ENCODE measurements around the gene DISP2. TPM values are rescaled to one million over a fixed set of nuclear protein-coding genes. Genes with fewer than 3 reads are reported as not detected.

DISP2 gene
- total RNA-seq, 1 experiment from 2014 or later, result 1.3 TPM

- Histone ChIP-seq H3K27ac (ENCODE audit: insufficient read length, low read depth, low read length) (no peak overlapping the region), H3K56ac (ENCODE audit: insufficient read length, low read depth, low read length) (no peak overlapping the region), H3T11ph (ENCODE audit: low read length) (no peak overlapping the region), H2BK12ac (ENCODE audit: insufficient read length, low read depth, low read length) (no peak overlapping the region), H2BK5ac (ENCODE audit: insufficient read length, low read length) (no peak overlapping the region), H3K9ac (ENCODE audit: extremely low read depth, insufficient read length, low read length) (no peak overlapping the region), H3K4ac (ENCODE audit: low read depth, low read length) (no peak overlapping the region), H4K5ac (ENCODE audit: insufficient read length, low read depth, low read length) (no peak overlapping the region), H4K91ac (ENCODE audit: insufficient read length, low read depth, low read length) (no peak overlapping the region), H3K79me1 (ENCODE audit: insufficient read depth, low read depth, low read length, poor library complexity, severe bottlenecking) (peaks cover 4% of the 10 kb centered on the region), H3K23ac (ENCODE audit: insufficient read length, low read depth, low read length) (no peak overlapping the region), H3K18ac (ENCODE audit: insufficient read length, low read depth, low read length) (no peak overlapping the region), H3K14ac (ENCODE audit: insufficient read depth, low read length) (no peak overlapping the region), H4K20me1 (ENCODE audit: control insufficient read depth, insufficient read depth, insufficient read length) (no peaks in the 10 kb centered on the region), H2BK120ac (ENCODE audit: low read depth, low read length, poor library complexity, severe bottlenecking) (no peak overlapping the region), H3K4me1 (ENCODE audit: insufficient read depth, low read length) (peaks cover 4% of the 10 kb centered on the region), H4K8ac (replicated peaks; ENCODE audit: insufficient read length, low read depth, low read length) (no peak overlapping the region), H2BK20ac (ENCODE audit: low read depth, low read length, poor library complexity, severe bottlenecking) (no peak overlapping the region), H3K4me2 (ENCODE audit: insufficient read depth, insufficient read length, low read length) (no peak overlapping the region), H3K9me3 (ENCODE audit: control insufficient read depth, low read depth, low read length) (no peaks in the 10 kb centered on the region), H3K79me2 (ENCODE audit: insufficient read depth, low read length) (peaks cover 7% of the 10 kb centered on the region; the same call in 1 of the 2 replicates), H2BK15ac (ENCODE audit: low read depth, low read length) (no peak overlapping the region), H3K23me2 (ENCODE audit: insufficient read length, low read depth, low read length, poor library complexity, severe bottlenecking) (peaks cover 5% of the 10 kb centered on the region), H2AK5ac (ENCODE audit: insufficient read length, low read length) (no peak overlapping the region), H3K27me3 (ENCODE audit: insufficient read depth, low read length) (no peaks in the 10 kb centered on the region), H2AFZ (ENCODE audit: low read length) (no peak overlapping the region)
- DNase-seq, result no peak
- Mint-ChIP-seq H3K4me1 (peaks cover 18 to 20% of the 10 kb centered on the region in 2 experiments), H3K27ac (no peak overlapping the region), H3K9me3 (peaks cover 2 to 7% of the 10 kb centered on the region in 2 experiments; a peak in 3 of 5 replicates), H3K4me3 (no peak overlapping the region), H3K36me3 (ENCODE audit: insufficient read depth in 1 of 3, low read depth in 3 of 3) (peaks cover 68 to 75% (median 69%) of the 10 kb centered on the region in 3 experiments), H3K27me3 (ENCODE audit: low read depth) (no peaks in the 10 kb centered on the region)
- no peak for TF ChIP-seq CTCF (conservative IDR thresholded peaks at IDR 0.05)
- no CpG with 5 or more reads among the region's 3 CpGs for WGBS (ENCODE audit: extremely low coverage, insufficient read length, low lambda C conversion rate)
Measured at GRCh38 chr15:40386480-40386879, 28.5 kb downstream of the DISP2 start.
